GM13977 (cell line): Measurements from ENCODE around the gene ZBED4.

Experiments
- DNase-seq: peaks from one replicate; pipeline ENCODE4 v3.0.0; 2012; ENCODE audit warnings: low spot score
- in situ Hi-C: fragments of 300-500 bp; cut with MboI; formaldehyde crosslinking; loops from one replicate; pipeline ENCODE4 v1.12.0; 2022; ENCODE audit warnings: low sequenced_read_pairs, low pct_unique_long_range_greater_than_20kb, mixed read lengths, inconsistent platforms; ENCODE audit not compliant: unreplicated experiment
- TF ChIP-seq, protein P1 (sequence below): IDR thresholded peaks from 2 replicates; pipeline ENCODE4 v1.5.1; 2012; ENCODE audit warnings: mild to moderate bottlenecking, control low read depth; ENCODE audit not compliant: insufficient read depth; ENCODE audit errors: extremely low read depth, missing control alignments

Gene ZBED4

DNA sequence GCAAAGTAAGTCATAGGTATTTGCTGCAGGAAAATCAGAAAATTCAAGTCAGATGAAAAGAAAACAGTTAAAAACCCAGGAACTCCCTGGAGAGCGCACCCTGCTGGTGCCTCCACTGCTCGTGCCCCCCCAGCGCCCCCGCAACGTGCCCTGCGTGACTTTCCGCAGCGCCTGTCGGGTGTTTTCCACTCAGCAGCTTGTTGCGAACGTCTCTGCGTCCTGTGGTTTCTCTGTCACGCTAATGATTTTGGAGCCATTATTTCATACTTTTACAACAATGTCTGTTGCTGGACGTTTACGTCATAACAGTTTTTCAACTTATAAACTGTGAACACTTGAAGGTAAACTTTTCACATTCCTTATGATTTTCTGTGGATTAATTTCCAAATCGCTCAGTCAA is 69.8 kb downstream of the ZBED4 start:
- TF ChIP-seq, protein P1, sequence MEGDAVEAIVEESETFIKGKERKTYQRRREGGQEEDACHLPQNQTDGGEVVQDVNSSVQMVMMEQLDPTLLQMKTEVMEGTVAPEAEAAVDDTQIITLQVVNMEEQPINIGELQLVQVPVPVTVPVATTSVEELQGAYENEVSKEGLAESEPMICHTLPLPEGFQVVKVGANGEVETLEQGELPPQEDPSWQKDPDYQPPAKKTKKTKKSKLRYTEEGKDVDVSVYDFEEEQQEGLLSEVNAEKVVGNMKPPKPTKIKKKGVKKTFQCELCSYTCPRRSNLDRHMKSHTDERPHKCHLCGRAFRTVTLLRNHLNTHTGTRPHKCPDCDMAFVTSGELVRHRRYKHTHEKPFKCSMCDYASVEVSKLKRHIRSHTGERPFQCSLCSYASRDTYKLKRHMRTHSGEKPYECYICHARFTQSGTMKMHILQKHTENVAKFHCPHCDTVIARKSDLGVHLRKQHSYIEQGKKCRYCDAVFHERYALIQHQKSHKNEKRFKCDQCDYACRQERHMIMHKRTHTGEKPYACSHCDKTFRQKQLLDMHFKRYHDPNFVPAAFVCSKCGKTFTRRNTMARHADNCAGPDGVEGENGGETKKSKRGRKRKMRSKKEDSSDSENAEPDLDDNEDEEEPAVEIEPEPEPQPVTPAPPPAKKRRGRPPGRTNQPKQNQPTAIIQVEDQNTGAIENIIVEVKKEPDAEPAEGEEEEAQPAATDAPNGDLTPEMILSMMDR, result peak; percentile 62
- in situ Hi-C loops, result no loop called here
- peak; percentile 78 for DNase-seq

GRCh38 chr22:49924113-49924833 is 70.6 kb downstream of the ZBED4 start:
- in situ Hi-C loops, result no loop called here
- TF ChIP-seq, protein P1, result no peak
- no peak for DNase-seq

DNA sequence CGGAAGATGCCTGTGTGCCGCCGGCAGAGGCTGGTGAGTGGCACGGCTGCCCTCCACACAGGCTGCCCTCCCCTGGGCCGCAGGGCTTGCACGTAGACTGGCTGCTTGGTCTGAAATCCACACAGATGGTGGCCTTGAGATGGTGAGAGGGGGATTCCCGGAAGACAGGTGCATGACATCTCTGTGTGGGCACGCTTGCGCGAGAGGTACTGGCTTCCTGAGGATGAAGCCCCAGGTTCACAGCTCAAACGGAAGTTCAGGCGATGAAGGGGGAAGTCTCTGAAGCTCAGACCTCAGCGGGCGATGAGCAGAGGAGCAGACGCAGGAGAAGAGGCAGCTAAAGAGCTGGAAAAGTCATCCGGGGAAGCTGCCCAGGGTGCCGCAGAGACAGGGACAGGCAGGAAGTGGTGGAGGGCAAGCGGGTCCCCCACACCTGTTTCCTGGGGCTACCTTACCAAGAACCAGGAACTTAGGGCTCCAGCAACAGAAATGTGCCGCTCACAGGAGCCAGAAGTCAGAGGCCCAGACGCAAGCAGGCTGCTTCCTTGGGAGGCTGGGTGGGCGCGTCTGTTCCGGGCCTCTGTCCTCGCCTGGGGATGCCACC is 72.0 kb downstream of the ZBED4 start:
- in situ Hi-C loops, result loop anchor here (25.0 kb wide), 1 partner anchor 112 kb away; no protein-coding TSS in a partner anchor
- TF ChIP-seq, protein P1, result no peak

DNA sequence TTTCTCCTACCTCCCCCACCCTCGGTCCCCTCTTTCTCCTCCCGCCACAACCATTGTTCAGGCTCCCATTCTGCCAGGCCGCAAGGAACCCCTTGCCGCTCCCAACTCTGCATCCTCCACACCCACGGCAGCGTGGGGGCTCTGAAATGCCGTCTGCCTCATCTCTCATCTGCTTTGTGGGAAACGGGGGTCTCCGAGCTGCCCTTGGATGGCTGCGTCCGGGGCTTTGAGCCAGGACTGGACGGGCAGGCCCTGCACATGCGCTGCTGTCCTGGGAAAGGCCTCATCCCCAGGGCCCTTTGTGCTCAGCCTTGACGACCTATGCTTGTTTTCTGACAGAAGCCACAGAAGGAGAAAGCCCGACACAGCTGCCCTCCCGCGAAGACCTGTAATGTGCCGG is 73.3 kb downstream of the ZBED4 start:
- no peak for DNase-seq
- in situ Hi-C loops, result loop anchor here (25.0 kb wide), 1 partner anchor 110 kb away; no protein-coding TSS in a partner anchor
- TF ChIP-seq, protein P1, result no peak

More for the DNA sequence above, 72.0 kb downstream of the ZBED4 start:
- peak; percentile 82 for DNase-seq

DNA sequence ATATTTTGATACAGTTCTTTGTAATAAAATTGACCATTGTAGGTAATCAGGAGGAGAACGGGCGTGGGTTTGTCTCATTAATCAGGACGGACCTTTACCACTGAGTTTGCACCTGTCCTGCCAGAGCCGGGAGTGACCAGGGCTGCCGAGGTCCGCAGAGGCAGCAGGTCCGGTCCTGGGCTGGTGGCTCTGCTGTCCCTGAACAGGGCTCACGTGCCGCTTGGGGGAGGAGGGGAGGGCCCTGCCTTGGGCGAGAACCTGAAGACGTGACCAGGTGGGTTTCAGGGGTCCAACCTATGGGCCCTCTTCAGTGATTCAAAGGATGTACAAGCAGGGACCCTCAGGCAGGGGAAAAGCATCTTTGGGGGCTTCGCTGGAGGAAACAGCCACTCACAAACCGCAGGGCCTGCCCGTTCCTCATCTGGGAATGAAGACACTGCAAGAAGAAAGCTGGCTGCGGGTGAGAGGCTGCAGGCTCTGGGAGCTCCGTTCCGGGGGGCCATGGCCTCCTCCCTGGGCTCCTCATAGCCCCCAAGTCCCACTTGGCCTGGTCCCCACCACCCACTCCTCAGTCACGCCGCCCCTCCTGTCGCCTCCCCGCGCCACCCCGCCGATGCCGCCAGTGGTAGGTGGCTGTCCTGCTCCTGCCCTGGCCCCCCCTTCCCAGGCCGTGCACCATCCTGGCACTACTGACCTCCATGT is 74.0 kb downstream of the ZBED4 start:
- in situ Hi-C loops, result loop anchor here (25.0 kb wide), 1 partner anchor 110 kb away; no protein-coding TSS in a partner anchor
- no peak for DNase-seq
- TF ChIP-seq, protein P1, result no peak

GRCh38 chr22:49928185-49928495 is 74.5 kb downstream of the ZBED4 start:
- TF ChIP-seq, protein P1, result no peak
- no peak for DNase-seq
- in situ Hi-C loops, result loop anchor here (25.0 kb wide), 1 partner anchor 109 kb away; no protein-coding TSS in a partner anchor
